Measurements from ENCODE around the gene CARS2. TPM values are rescaled to one million over a fixed set of nuclear protein-coding genes. Genes with fewer than 3 reads are reported as not detected.

Gene CARS2
- total RNA-seq, 1 experiment from 2014 or later, result 24.8 TPM

DNA sequence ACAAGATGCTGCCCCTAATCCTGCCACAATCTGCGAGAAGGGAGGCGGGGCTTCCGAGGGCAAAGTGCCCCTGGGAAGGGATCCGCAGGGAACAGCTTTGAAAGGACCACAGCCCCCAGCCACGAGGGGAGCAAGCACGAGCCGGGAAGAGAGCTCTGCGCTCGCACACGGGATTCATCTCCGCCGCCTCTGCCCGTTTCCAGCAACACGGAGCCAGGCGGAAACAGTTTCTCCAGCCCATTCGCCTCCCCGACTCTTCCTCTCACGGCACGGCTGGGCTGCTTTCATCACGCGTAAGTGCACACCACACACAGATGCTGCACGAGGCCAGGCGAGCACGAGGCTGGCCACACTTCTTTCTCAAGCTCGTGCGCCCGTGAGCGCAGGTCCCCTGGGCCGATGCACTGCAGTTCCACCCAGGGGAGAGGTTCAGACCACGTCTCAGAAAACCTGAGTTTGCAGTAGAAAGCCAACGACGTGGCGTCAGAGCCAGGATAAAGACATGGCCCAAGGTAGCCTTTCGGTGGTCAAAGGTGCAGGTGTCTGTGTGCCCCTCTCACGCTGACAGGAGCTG lies 57.0 kb downstream of the CARS2 start:
- no peak for DNase-seq
- TF ChIP-seq, protein P1, sequence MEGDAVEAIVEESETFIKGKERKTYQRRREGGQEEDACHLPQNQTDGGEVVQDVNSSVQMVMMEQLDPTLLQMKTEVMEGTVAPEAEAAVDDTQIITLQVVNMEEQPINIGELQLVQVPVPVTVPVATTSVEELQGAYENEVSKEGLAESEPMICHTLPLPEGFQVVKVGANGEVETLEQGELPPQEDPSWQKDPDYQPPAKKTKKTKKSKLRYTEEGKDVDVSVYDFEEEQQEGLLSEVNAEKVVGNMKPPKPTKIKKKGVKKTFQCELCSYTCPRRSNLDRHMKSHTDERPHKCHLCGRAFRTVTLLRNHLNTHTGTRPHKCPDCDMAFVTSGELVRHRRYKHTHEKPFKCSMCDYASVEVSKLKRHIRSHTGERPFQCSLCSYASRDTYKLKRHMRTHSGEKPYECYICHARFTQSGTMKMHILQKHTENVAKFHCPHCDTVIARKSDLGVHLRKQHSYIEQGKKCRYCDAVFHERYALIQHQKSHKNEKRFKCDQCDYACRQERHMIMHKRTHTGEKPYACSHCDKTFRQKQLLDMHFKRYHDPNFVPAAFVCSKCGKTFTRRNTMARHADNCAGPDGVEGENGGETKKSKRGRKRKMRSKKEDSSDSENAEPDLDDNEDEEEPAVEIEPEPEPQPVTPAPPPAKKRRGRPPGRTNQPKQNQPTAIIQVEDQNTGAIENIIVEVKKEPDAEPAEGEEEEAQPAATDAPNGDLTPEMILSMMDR (IDR thresholded peaks at IDR 0.05; ENCODE audit: unreplicated experiment), result no peak
- Mint-ChIP-seq H3K4me3 (ENCODE audit: low read depth, unreplicated experiment) (no peak overlapping the region), H3K27me3 (ENCODE audit: unreplicated experiment) (no peaks in the 10 kb centered on the region), H3K9me3 (ENCODE audit: low read depth, unreplicated experiment) (no peaks in the 10 kb centered on the region), H3K36me3 (ENCODE audit: insufficient read depth, unreplicated experiment) (peaks cover 5% of the 10 kb centered on the region), H3K4me1 (ENCODE audit: low read depth, unreplicated experiment) (no peaks in the 10 kb centered on the region), H3K27ac (ENCODE audit: unreplicated experiment) (no peak overlapping the region)
- CTCF ChIA-PET, result no interaction called here
- intact Hi-C loops (cut with micrococcal nuclease; ENCODE audit: unreplicated experiment), result no loop called here
- no TSS peak for BruUV-seq (replicated peaks)

DNA sequence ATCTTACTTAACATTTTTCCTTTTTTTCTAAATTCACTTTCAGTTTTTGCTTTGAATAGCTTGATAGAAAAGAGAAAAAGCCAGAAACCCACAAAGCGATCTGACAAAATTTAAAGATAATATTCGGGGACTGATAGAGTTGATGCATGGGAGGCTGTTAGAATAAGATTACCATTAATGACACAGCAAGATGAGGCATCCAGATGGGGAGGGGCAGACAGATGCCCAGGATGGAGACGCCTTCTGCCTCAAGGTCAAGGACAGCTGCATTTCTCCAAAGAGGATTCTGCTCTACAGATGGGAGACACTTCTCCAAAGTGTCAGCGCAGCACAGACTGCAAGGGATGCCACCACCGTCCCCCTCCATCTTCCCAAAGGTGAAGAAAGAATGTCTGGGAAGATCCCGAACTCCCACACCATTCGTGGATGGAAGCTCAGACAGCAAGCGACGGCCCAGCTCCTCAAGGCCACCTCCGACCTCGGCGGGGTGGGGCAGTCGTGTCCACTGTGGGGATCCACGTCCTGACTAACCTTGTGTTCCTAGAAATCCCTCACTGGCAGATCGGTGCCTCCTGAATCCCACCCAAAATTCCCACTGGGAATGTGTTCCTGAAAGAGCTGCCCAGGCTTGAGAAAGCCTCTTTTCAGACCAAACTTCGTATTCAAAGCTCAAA lies 57.6 kb downstream of the CARS2 start:
- Mint-ChIP-seq H3K9me3 (ENCODE audit: low read depth, unreplicated experiment) (no peaks in the 10 kb centered on the region), H3K27me3 (ENCODE audit: unreplicated experiment) (no peaks in the 10 kb centered on the region), H3K27ac (ENCODE audit: unreplicated experiment) (no peak overlapping the region), H3K4me1 (ENCODE audit: low read depth, unreplicated experiment) (no peaks in the 10 kb centered on the region), H3K36me3 (ENCODE audit: insufficient read depth, unreplicated experiment) (peaks cover 9% of the 10 kb centered on the region), H3K4me3 (ENCODE audit: low read depth, unreplicated experiment) (no peak overlapping the region)
- no peak for DNase-seq
- TF ChIP-seq, protein P1 (IDR thresholded peaks at IDR 0.05; ENCODE audit: unreplicated experiment), result no peak
- CTCF ChIA-PET, result no interaction called here
- BruUV-seq (replicated peaks), result no TSS peak
- intact Hi-C loops (cut with micrococcal nuclease; ENCODE audit: unreplicated experiment), result no loop called here

DNA sequence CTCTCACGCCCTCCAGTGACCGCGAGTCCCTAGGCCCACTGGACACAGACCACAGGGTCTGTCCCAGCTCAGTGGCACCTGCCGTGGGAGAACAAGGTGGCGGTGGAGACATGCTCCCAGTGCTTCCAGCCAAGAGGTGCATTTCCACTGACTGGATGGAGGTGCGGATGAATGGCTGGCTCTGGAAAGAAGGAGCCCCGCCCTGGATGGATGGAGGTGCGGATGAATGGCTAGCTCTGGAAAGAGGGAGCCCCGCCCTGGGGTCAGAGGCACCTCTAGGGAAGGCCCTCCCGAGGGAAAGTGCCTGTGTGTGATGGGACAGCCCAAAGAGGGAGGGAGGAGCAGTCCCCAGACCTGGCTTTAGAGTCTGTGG lies 58.6 kb downstream of the CARS2 start:
- DNase-seq, result no peak
- no TSS peak for BruUV-seq (replicated peaks)
- CTCF ChIA-PET, result no interaction called here
- H3K9me3 Mint-ChIP-seq (ENCODE audit: low read depth, unreplicated experiment), result no peaks in the 10 kb centered on the region
- no peaks in the 10 kb centered on the region for H3K27me3 Mint-ChIP-seq (ENCODE audit: unreplicated experiment)
- H3K27ac Mint-ChIP-seq (ENCODE audit: unreplicated experiment), result no peak overlapping the region
- no peak overlapping the region for H3K4me3 Mint-ChIP-seq (ENCODE audit: low read depth, unreplicated experiment)
- peaks cover 9% of the 10 kb centered on the region for H3K36me3 Mint-ChIP-seq (ENCODE audit: insufficient read depth, unreplicated experiment)
- TF ChIP-seq, protein P1 (IDR thresholded peaks at IDR 0.05; ENCODE audit: unreplicated experiment), result no peak
- H3K4me1 Mint-ChIP-seq (ENCODE audit: low read depth, unreplicated experiment), result no peaks in the 10 kb centered on the region
- intact Hi-C loops (cut with micrococcal nuclease; ENCODE audit: unreplicated experiment), result no loop called here

DNA sequence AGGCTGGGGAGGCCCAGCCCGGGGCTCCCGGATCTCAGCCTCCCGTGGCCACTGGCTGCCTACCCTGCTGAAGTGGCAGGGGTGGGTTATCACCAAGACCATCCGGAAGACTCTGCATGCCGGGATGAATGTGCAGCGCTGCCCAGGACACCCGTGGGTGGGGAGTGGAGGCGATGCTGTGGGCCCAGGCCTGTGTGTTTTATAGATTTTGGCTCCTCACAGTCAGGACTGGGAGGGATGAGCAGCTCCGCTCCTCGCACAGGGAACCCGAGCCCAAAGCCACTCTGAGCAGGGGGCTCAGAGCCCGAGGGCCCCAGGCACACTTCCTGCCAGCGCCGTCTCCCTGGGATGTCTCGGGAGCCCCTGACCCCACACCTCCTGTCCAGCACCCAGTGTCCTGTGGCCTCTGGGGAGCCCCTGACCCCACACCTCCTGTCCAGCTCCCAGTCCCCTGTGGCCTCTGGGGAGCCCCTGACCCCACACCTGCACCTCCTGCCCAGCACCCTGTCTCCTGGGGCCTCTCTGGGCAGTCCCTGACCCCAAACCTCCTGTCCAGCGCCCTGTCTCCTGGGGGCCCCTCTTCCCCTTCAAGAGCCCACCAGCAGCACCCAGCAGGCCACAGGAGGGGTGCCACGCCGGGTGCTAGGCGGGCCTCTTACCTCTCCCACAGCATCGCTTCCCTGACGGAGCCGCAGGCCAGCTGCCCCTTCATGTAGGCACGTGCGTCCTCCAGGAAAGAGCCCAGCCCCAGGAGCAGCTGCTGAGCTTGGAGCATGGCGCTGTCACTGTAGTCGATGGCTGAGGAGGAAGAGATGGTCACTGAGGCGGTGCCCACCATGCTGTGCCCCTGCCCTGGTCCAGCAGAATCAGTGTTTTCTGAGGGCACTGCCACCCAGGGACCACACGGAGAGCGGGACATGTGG lies 59.2 kb downstream of the CARS2 start:
- intact Hi-C loops (cut with micrococcal nuclease; ENCODE audit: unreplicated experiment), result no loop called here
- H3K9me3 Mint-ChIP-seq (ENCODE audit: low read depth, unreplicated experiment), result no peaks in the 10 kb centered on the region
- no peak overlapping the region for H3K4me3 Mint-ChIP-seq (ENCODE audit: low read depth, unreplicated experiment)
- H3K27me3 Mint-ChIP-seq (ENCODE audit: unreplicated experiment), result no peaks in the 10 kb centered on the region
- H3K27ac Mint-ChIP-seq (ENCODE audit: unreplicated experiment), result no peak overlapping the region
- peaks cover 9% of the 10 kb centered on the region for H3K36me3 Mint-ChIP-seq (ENCODE audit: insufficient read depth, unreplicated experiment)
- BruUV-seq (replicated peaks), result no TSS peak
- H3K4me1 Mint-ChIP-seq (ENCODE audit: low read depth, unreplicated experiment), result no peaks in the 10 kb centered on the region
- TF ChIP-seq, protein P1 (IDR thresholded peaks at IDR 0.05; ENCODE audit: unreplicated experiment), result no peak
- DNase-seq, result no peak
- CTCF ChIA-PET, result no interaction called here

All from Calu3 (cell line).